HG03196 (cell line): ENCODE data around the gene CD19.
"Not testable (repeated sequence)": the region's sequence is repeated elsewhere in the genome, so short reads cannot be mapped to it uniquely, and the experiment has no call there.

ENCODE experiments used
- ATAC-seq: cut with Tn5 transposase; IDR thresholded peaks from one replicate; pipeline ENCODE4 v1.9.1; 2021; ENCODE audit not compliant: unreplicated experiment

The CD19 gene

DNA sequence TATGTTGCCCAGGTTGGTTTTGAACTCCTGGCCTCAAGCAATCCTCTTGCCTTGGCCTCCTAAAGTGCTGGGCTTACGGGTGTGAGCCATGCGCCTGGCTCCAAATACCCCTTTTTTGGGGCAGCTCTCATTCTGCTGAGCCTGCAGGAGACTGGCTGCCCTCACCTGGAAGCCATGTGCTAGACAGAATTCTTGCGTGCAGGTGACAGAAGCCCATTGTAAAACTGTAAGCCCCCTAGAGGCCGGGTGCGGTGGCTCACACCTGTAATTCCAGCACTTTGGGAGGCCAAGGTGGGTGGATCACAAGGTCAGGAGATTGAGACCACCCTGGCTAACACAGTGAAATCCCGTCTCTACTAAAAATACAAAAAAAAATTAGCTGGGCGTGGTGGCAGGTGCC lies 48.6 kb downstream of the CD19 start:
- ATAC-seq = not testable (repeated sequence)

- no peak for ATAC-seq
Observed at GRCh38 chr16:28980929-28981328, 49.2 kb downstream of the CD19 start.

GRCh38 chr16:28981517-28981916 lies 49.7 kb downstream of the CD19 start:
- no peak for ATAC-seq

- no peak for ATAC-seq
Observed at GRCh38 chr16:28982418-28982817, 50.6 kb downstream of the CD19 start.

GRCh38 chr16:28982949-28983348 lies 51.2 kb downstream of the CD19 start:
- ATAC-seq = no peak

GRCh38 chr16:28983644-28984043 lies 51.9 kb downstream of the CD19 start:
- no peak for ATAC-seq

DNA sequence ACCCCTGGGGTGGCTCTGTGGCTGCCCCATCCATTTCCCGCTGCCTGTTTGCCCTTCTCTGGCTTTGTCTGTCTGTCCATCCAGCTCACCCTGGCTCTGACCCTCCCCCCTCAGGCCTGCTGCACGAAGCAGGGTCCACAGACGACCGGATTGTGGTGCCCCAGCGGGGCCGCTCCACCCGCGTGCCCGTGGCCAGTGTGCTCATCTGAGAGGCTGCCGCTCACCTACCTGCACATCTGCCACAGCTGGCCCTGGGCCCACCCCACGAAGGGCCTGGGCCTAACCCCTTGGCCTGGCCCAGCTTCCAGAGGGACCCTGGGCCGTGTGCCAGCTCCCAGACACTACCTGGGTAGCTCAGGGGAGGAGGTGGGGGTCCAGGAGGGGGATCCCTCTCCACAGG lies 52.3 kb downstream of the CD19 start:
- no peak for ATAC-seq

- ATAC-seq = no peak
Observed at GRCh38 chr16:28984619-28985135, 52.9 kb downstream of the CD19 start, which contains the start of gene LAT. TSS of gene LAT (plus strand) at chr16:28985052. CDS start at chr16:28985418, 366 bp downstream.

DNA sequence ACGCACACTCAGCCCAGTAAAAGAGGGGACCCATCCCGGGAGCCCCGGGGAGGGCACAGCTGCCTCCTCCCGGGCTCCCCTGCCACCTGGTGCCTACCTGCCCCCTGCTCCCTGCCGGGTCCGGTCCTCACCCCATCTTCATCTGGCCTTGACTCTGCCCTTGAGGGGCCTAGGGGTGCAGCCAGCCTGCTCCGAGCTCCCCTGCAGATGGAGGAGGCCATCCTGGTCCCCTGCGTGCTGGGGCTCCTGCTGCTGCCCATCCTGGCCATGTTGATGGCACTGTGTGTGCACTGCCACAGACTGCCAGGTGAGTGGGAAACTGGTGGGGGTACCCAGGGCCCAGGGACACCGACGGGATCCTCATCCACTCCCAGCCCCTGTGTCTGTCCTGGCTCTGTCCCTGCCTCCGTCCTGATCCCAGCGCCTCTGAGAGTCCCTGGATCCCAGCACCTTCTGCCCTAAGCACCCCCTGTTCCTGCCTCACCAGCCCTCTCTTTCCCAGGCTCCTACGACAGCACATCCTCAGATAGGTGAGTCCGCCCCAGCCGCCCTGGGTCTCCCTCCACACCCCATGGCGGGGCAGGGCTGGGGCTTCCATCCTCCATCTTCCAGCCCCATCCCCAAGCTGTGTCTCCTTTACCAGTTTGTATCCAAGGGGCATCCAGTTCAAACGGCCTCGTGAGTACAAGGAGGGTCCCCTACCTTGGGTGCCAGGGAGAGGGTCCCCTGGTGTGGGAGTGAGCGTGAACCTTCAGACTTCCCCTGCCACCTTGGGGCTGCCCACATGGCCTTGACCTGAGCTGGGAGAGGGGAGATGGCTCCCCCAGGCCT lies 53.7 kb downstream of the CD19 start:
- no peak for ATAC-seq

- no peak for ATAC-seq
Observed at GRCh38 chr16:28986046-28986445, 54.3 kb downstream of the CD19 start.

- no peak for ATAC-seq
Observed at GRCh38 chr16:28986492-28986891, 54.7 kb downstream of the CD19 start.

GRCh38 chr16:28987170-28987853 lies 55.5 kb downstream of the CD19 start:
- no peak for ATAC-seq
